Neural progenitor cell (in vitro differentiated cells): ENCODE data around the gene DHX34. TPM values are rescaled to one million over a fixed set of nuclear protein-coding genes. Genes with fewer than 3 reads are reported as not detected.

Experiments used
- DNase-seq: peaks from one replicate; pipeline ENCODE4 v3.0.0-alpha.2; 2016; ENCODE audit warnings: low spot score
- H2AFZ ChIP-seq: fragments of 200-600 bp; sonication (generic); replicated peaks from 2 replicates; pipeline ENCODE4 v1.6.1; 2016; ENCODE audit warnings: antibody characterized with exemption
- H3F3A ChIP-seq: fragments of 200-600 bp; sonication (generic); 2 replicates; pipeline ENCODE4 v1.6.1; 2016; ENCODE audit warnings: antibody characterized with exemption, low read depth
- H3K27ac ChIP-seq: fragments of 200-600 bp; sonication (generic); 2 replicates; pipeline ENCODE4 v1.5.1; 2016; ENCODE audit warnings: mild to moderate bottlenecking
- H3K27me3 ChIP-seq: fragments of 200-600 bp; sonication (generic); 2 replicates; pipeline ENCODE4 v1.6.1; 2016; ENCODE audit warnings: mild to moderate bottlenecking, moderate library complexity
- H3K36me3 ChIP-seq: fragments of 200-600 bp; sonication (generic); 2 replicates; pipeline ENCODE4 v1.5.1; 2016
- H3K4me1 ChIP-seq: fragments of 200-600 bp; sonication (generic); 2 replicates; pipeline ENCODE4 v1.6.1; 2016; ENCODE audit warnings: mixed run types
- H3K4me2 ChIP-seq: fragments of 200-600 bp; sonication (generic); 2 replicates; pipeline ENCODE4 v1.6.1; 2016
- H3K4me3 ChIP-seq: fragments of 200-600 bp; sonication (generic); 2 replicates; pipeline ENCODE4 v1.5.1; 2016
- H3K79me2 ChIP-seq: fragments of 200-600 bp; sonication (generic); 2 replicates; pipeline ENCODE4 v1.6.1; 2016; ENCODE audit warnings: low read depth
- H3K9ac ChIP-seq: fragments of 200-600 bp; sonication (generic); 2 replicates; pipeline ENCODE4 v1.6.1; 2016
- H3K9me3 ChIP-seq: fragments of 200-600 bp; sonication (generic); 2 replicates; pipeline ENCODE4 v1.5.1; 2016; ENCODE audit warnings: low read depth
- H4K20me1 ChIP-seq: fragments of 200-600 bp; sonication (generic); 2 replicates; pipeline ENCODE4 v1.6.1; 2016; ENCODE audit warnings: low read depth
- H3K27ac Mint-ChIP-seq: 3 replicates; pipeline ENCODE4 v1.8.0; 2021; ENCODE audit warnings: mixed read lengths
- H3K27me3 Mint-ChIP-seq: 2 replicates; pipeline ENCODE4 v1.8.0; 2022; ENCODE audit warnings: low read depth, mild to moderate bottlenecking, inconsistent platforms, moderate library complexity, mixed read lengths; ENCODE audit not compliant: insufficient read depth
- H3K36me3 Mint-ChIP-seq: 3 replicates; pipeline ENCODE4 v1.8.0; 2021; ENCODE audit warnings: mixed read lengths
- H3K4me1 Mint-ChIP-seq: 3 replicates; pipeline ENCODE4 v1.8.0; 2021; ENCODE audit warnings: mixed read lengths
- H3K4me3 Mint-ChIP-seq: 3 replicates; pipeline ENCODE4 v1.8.0; 2021; ENCODE audit warnings: mild to moderate bottlenecking, moderate library complexity, mixed read lengths
- H3K9me3 Mint-ChIP-seq: 3 replicates; pipeline ENCODE4 v1.8.0; 2020; ENCODE audit warnings: mixed read lengths
- EZH2 ChIP-seq: fragments of 200-600 bp; sonication (generic); IDR thresholded peaks from 2 replicates; pipeline ENCODE4 v1.6.1; 2017; ENCODE audit warnings: antibody characterized with exemption, mild to moderate bottlenecking, moderate library complexity
- EZH2phosphoT487 ChIP-seq: fragments of 200-600 bp; sonication (generic); IDR thresholded peaks from 2 replicates; pipeline ENCODE4 v1.6.1; 2017; ENCODE audit warnings: antibody characterized with exemption
- total RNA-seq: library from RNA; depleted of rRNA; stranded (reverse); fragments of >200 nt; gene quantifications from 2 replicates; pipeline ENCODE4 v1.2.3, GENCODE V29; 2015; ENCODE audit warnings: low replicate concordance
- TF ChIP-seq, protein P1 (sequence below): fragments of 200-600 bp; sonication (generic); IDR thresholded peaks from 2 replicates; pipeline ENCODE4 v1.5.1; 2017; ENCODE audit warnings: antibody characterized with exemption, mild to moderate bottlenecking

Gene DHX34
- total RNA-seq, 1 donor from 2014 or later: 12.3 TPM

GRCh38 chr19:47309038-47309437 lies 40.1 kb upstream of the DHX34 start:
- Histone ChIP-seq H3K4me1 (no peaks in the 10 kb centered on the region), H3K9ac (no peak overlapping the region), H3K36me3 (no peaks in the 10 kb centered on the region), H3K4me3 (no peak overlapping the region), H4K20me1 (no peaks in the 10 kb centered on the region), H3F3A (no peaks in the 10 kb centered on the region), H3K79me2 (no peaks in the 10 kb centered on the region), H3K27me3 (peaks cover 6% of the 10 kb centered on the region), H3K9me3 (no peaks in the 10 kb centered on the region), H3K27ac (no peak overlapping the region), H2AFZ (no peak overlapping the region), H3K4me2 (no peak overlapping the region)
- Mint-ChIP-seq H3K4me1 (peaks cover 5% of the 10 kb centered on the region), H3K27ac (no peak overlapping the region), H3K27me3 (peaks cover 14% of the 10 kb centered on the region), H3K9me3 (no peaks in the 10 kb centered on the region), H3K4me3 (no peak overlapping the region), H3K36me3 (peaks cover 3% of the 10 kb centered on the region)
- TF ChIP-seq EZH2 (no peak), EZH2phosphoT487 (no peak)
- TF ChIP-seq, protein P1, sequence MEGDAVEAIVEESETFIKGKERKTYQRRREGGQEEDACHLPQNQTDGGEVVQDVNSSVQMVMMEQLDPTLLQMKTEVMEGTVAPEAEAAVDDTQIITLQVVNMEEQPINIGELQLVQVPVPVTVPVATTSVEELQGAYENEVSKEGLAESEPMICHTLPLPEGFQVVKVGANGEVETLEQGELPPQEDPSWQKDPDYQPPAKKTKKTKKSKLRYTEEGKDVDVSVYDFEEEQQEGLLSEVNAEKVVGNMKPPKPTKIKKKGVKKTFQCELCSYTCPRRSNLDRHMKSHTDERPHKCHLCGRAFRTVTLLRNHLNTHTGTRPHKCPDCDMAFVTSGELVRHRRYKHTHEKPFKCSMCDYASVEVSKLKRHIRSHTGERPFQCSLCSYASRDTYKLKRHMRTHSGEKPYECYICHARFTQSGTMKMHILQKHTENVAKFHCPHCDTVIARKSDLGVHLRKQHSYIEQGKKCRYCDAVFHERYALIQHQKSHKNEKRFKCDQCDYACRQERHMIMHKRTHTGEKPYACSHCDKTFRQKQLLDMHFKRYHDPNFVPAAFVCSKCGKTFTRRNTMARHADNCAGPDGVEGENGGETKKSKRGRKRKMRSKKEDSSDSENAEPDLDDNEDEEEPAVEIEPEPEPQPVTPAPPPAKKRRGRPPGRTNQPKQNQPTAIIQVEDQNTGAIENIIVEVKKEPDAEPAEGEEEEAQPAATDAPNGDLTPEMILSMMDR: no peak
- DNase-seq: no peak

DNA sequence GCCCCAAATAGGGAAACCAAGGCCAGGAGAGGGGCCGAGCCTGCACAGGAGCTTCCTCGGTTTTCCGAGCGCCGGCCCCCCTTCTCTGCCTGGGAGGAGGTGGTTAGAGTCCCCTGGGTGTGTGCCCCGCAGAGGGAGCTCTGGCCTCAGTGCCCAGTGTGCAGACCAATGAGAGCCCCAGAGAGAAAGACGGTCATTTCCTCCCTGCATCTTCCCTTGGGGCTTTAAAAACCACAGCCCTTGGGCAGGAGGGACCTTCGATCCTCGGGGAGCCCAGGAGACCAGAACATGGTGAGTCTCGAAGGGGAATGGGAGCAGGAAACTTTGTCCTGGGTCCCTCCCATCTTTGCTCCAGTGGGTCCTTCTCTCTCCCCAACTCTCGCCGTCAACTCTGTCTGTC lies 39.5 kb upstream of the DHX34 start, which contains the start of gene C5AR1:
TSS of gene C5AR1 (plus strand) at position 254 of the 400 bp plus-strand sequence. CDS start at position 289, 35 bp downstream.
- Mint-ChIP-seq H3K27ac (no peak within 1 kb of the TSS), H3K4me3 (no peak within 1 kb of the TSS), H3K36me3 (peaks cover 3% of the 10 kb centered on the region), H3K4me1 (peaks cover 5% of the 10 kb centered on the region), H3K27me3 (peaks cover 12% of the 10 kb centered on the region), H3K9me3 (no peaks in the 10 kb centered on the region)
- no peak within 1 kb of the TSS for H3K27ac ChIP-seq
- no peaks in the 10 kb centered on the region for H3K79me2 ChIP-seq
- no peaks in the 10 kb centered on the region for H3K9me3 ChIP-seq
- H3K36me3 ChIP-seq: no peaks in the 10 kb centered on the region
- H3K4me3 ChIP-seq: no peak within 1 kb of the TSS
- no peak for DNase-seq
- H3K4me1 ChIP-seq: no peaks in the 10 kb centered on the region
- H4K20me1 ChIP-seq: no peaks in the 10 kb centered on the region
- no peak within 1 kb of the TSS for H2AFZ ChIP-seq
- TF ChIP-seq, protein P1: no peak
- no peak within 1 kb of the TSS for H3K4me2 ChIP-seq
- no peak within 1 kb of the TSS for H3K9ac ChIP-seq
- H3K27me3 ChIP-seq: peaks cover 6% of the 10 kb centered on the region
- H3F3A ChIP-seq: no peaks in the 10 kb centered on the region

DNA sequence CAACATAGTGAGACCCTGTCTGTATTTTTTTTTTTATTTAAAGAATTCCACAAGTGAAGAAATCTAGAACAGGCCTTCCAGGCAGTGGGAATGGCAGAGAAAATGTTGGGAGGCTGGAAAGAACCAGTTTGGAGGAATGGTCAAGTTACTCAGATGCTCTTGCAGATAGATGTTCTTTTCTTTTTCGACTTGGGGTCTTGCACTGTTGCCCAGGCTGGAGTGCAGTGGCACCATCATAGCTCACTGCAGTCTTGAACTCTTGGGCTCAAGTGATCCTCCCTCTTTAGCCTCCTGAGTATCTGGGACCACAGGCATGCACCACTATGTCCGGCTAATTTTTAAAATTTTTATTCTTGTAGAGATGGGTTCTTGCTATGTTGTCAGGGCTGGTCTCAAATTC lies 38.8 kb upstream of the DHX34 start:
- no peak overlapping the region for H3K27ac ChIP-seq
- H3K9ac ChIP-seq: no peak overlapping the region
- no peak overlapping the region for H3K4me2 ChIP-seq
- Mint-ChIP-seq H3K4me3 (no peak overlapping the region), H3K36me3 (peaks cover 2% of the 10 kb centered on the region), H3K4me1 (peaks cover 2% of the 10 kb centered on the region), H3K9me3 (no peaks in the 10 kb centered on the region), H3K27me3 (peaks cover 12% of the 10 kb centered on the region), H3K27ac (no peak overlapping the region)
- H3K36me3 ChIP-seq: no peaks in the 10 kb centered on the region
- no peaks in the 10 kb centered on the region for H3K4me1 ChIP-seq
- no peak overlapping the region for H2AFZ ChIP-seq
- no peaks in the 10 kb centered on the region for H3F3A ChIP-seq
- DNase-seq: no peak
- peaks cover 6% of the 10 kb centered on the region for H3K27me3 ChIP-seq
- TF ChIP-seq, protein P1: no peak
- no peak for TF ChIP-seq EZH2
- no peak for TF ChIP-seq EZH2phosphoT487
- no peak overlapping the region for H3K4me3 ChIP-seq
- no peaks in the 10 kb centered on the region for H3K79me2 ChIP-seq
- no peaks in the 10 kb centered on the region for H3K9me3 ChIP-seq
- no peaks in the 10 kb centered on the region for H4K20me1 ChIP-seq
